Small intestine (tissue), 7 donors: ENCODE results near the gene DTX1. TPM values are rescaled to one million over a fixed set of nuclear protein-coding genes. Genes with fewer than 3 reads are reported as not detected.
A peak's percentile ranks its signal among the peaks of the same experiment; 100 is the strongest.

ENCODE experiments used
- DNase-seq, 2 donors: peaks; one replicate each; pipeline versions ENCODE4 v3.0.0 to v3.0.0-alpha.2; 2013
- FAIRE-seq: peaks from 2 replicates; lab custom pipeline; 2012; peaks lifted over from hg19 to GRCh38; lab: Jason Lieb, UNC
- H3K27ac ChIP-seq, 3 donors: one replicate each; pipeline ENCODE4 v1.5.1; 2013; ENCODE audit warnings: low read length in 2 of 3, mild to moderate bottlenecking in 2 of 3, control low read depth in 1 of 3, inconsistent platforms in 1 of 3, low read depth in 1 of 3, moderate library complexity in 1 of 3
- H3K27me3 ChIP-seq, 3 donors: one replicate each; pipeline ENCODE4 v1.6.1; 2013; ENCODE audit warnings: low read length in 3 of 3, inconsistent platforms in 1 of 3; ENCODE audit not compliant: control insufficient read depth in 3 of 3, insufficient read depth in 3 of 3
- H3K36me3 ChIP-seq, 3 donors: one replicate each; pipeline ENCODE4 v1.6.1; 2013; ENCODE audit warnings: low read length in 3 of 3, inconsistent platforms in 1 of 3, low read depth in 1 of 3, mild to moderate bottlenecking in 1 of 3, moderate library complexity in 1 of 3; ENCODE audit not compliant: control insufficient read depth in 3 of 3, insufficient read depth in 2 of 3
- H3K4me1 ChIP-seq, 3 donors: one replicate each; pipeline ENCODE4 v1.6.1; 2013; ENCODE audit warnings: low read length in 2 of 3, inconsistent platforms in 1 of 3, low read depth in 1 of 3, mild to moderate bottlenecking in 1 of 3, moderate library complexity in 1 of 3; ENCODE audit not compliant: control insufficient read depth in 3 of 3, insufficient read depth in 2 of 3
- H3K4me3 ChIP-seq, 3 donors: one replicate each; pipeline ENCODE4 v1.5.1; 2013; ENCODE audit warnings: low read length in 3 of 3, control low read depth in 1 of 3, inconsistent platforms in 1 of 3, low read depth in 1 of 3, mild to moderate bottlenecking in 1 of 3, moderate library complexity in 1 of 3
- H3K9me3 ChIP-seq, 2 donors: one replicate each; pipeline ENCODE4 v1.6.1; 2013; ENCODE audit warnings: low read depth in 1 of 2, low read length in 1 of 2; ENCODE audit not compliant: control insufficient read depth in 2 of 2, insufficient read depth in 1 of 2
- WGBS, 3 donors: extraction: QIAGEN DNeasy Blood & Tissue Kit; methylation state at CpG; one replicate each; pipeline ENCODE4 v1.1.7; 2013; 5-methylcytosine and 5-hydroxymethylcytosine counted together
- polyA plus RNA-seq, 4 donors: library from polyadenylated mRNA; stranded (reverse) in 3 of 4; unstranded in 1 of 4; fragments of 200-250 nt in 3 of 4; fragments of 120-200 nt in 1 of 4; gene quantifications; one replicate each; pipeline versions ENCODE4 v1.2.1 to v1.2.3, GENCODE V29; 2013
- donor health status: healthy with polysubstance abuse.
- donor health status: control.
- donor health status: control.
- donor health status: Bipolar disorder and iron deficiency.
- donor health status: healthy.

Gene DTX1
- polyA plus RNA-seq, 4 donors, result 0.45 to 4.8 (median 4.2) TPM

GRCh38 chr12:113064395-113065125 lies 8.0 kb downstream of the DTX1 start:
- H3K9me3 ChIP-seq, result no peaks in the 10 kb centered on the region
- no peaks in the 10 kb centered on the region for H3K27me3 ChIP-seq
- DNase-seq (peak in 1 of 2 donors; percentile 49), FAIRE-seq (no peak)
- H3K4me1 ChIP-seq, result no peaks in the 10 kb centered on the region
- 38 to 54% (median 41%) methylated on average over 5 of the region's 5 CpGs for WGBS, 3 donors
- no peaks in the 10 kb centered on the region for H3K36me3 ChIP-seq
- H3K4me3 ChIP-seq, result no peak overlapping the region
- no peak overlapping the region for H3K27ac ChIP-seq

- Histone ChIP-seq H3K27ac (no peak overlapping the region), H3K4me3 (no peak overlapping the region), H3K36me3 (no peaks in the 10 kb centered on the region), H3K27me3 (no peaks in the 10 kb centered on the region), H3K9me3 (no peaks in the 10 kb centered on the region), H3K4me1 (peaks cover 0 to 3% (median 0%) of the 10 kb centered on the region in 3 donors)
- peak in 1 of 2 donors; percentile 21 for DNase-seq
- FAIRE-seq, result no peak
- 27 to 42% (median 34%) methylated on average over 23 to 31 of the region's 31 CpGs for WGBS, 3 donors
Measured at GRCh38 chr12:113065126-113066007, 8.8 kb downstream of the DTX1 start.

- no peaks in the 10 kb centered on the region for H3K9me3 ChIP-seq
- no peak overlapping the region for H3K4me3 ChIP-seq
- H3K4me1 ChIP-seq, result peaks cover 0 to 4% (median 0%) of the 10 kb centered on the region in 3 donors
- 38 to 59% (median 41%) methylated on average over 10 to 13 of the region's 13 CpGs for WGBS, 3 donors
- no peak overlapping the region for H3K27ac ChIP-seq
- H3K36me3 ChIP-seq, result no peaks in the 10 kb centered on the region
- no peak for FAIRE-seq
- peaks cover 0 to 2% (median 0%) of the 10 kb centered on the region in 3 donors for H3K27me3 ChIP-seq
- DNase-seq, result no peak
Measured at GRCh38 chr12:113066813-113067400, 10.4 kb downstream of the DTX1 start.

GRCh38 chr12:113067987-113068935 lies 11.7 kb downstream of the DTX1 start:
- no peaks in the 10 kb centered on the region for H3K9me3 ChIP-seq
- H3K4me1 ChIP-seq, result peaks cover 0 to 4% (median 0%) of the 10 kb centered on the region in 3 donors
- H3K27me3 ChIP-seq, result peaks cover 0 to 3% (median 0%) of the 10 kb centered on the region in 3 donors
- FAIRE-seq (no peak), DNase-seq (no peak)
- H3K4me3 ChIP-seq, result no peak overlapping the region
- 88 to 93% (median 91%) methylated on average over 10 of the region's 10 CpGs for WGBS, 3 donors
- no peaks in the 10 kb centered on the region for H3K36me3 ChIP-seq
- no peak overlapping the region for H3K27ac ChIP-seq

- DNase-seq (no peak), FAIRE-seq (no peak)
- whole genome bisulfite sequencing, 3 donors, result 65 to 94% (median 85%) methylated on average over 5 of the region's 5 CpGs
- no peak overlapping the region for H3K27ac ChIP-seq
- H3K27me3 ChIP-seq, result peaks cover 0 to 3% (median 0%) of the 10 kb centered on the region in 3 donors
- H3K4me3 ChIP-seq, result no peak overlapping the region
- H3K4me1 ChIP-seq, result peaks cover 0 to 4% (median 0%) of the 10 kb centered on the region in 3 donors
- no peaks in the 10 kb centered on the region for H3K9me3 ChIP-seq
- no peaks in the 10 kb centered on the region for H3K36me3 ChIP-seq
Measured at GRCh38 chr12:113069149-113069548, 12.6 kb downstream of the DTX1 start.

GRCh38 chr12:113069751-113070116 lies 13.2 kb downstream of the DTX1 start:
- Histone ChIP-seq H3K4me3 (no peak overlapping the region), H3K4me1 (peaks cover 0 to 4% (median 0%) of the 10 kb centered on the region in 3 donors), H3K36me3 (no peaks in the 10 kb centered on the region), H3K9me3 (no peaks in the 10 kb centered on the region), H3K27ac (peak overlapping the region in 1 of 3 donors; percentile 1), H3K27me3 (peaks cover 0 to 3% (median 0%) of the 10 kb centered on the region in 3 donors)
- 84 to 90% (median 86%) methylated on average over 6 of the region's 6 CpGs for WGBS, 3 donors
- FAIRE-seq (no peak), DNase-seq (no peak)

GRCh38 chr12:113070117-113070906 lies 13.8 kb downstream of the DTX1 start:
- Histone ChIP-seq H3K27ac (peak overlapping the region in 2 of 3 donors; percentile 18 to 24), H3K27me3 (peaks cover 0 to 3% (median 0%) of the 10 kb centered on the region in 3 donors), H3K4me1 (peaks cover 0 to 4% (median 0%) of the 10 kb centered on the region in 3 donors), H3K9me3 (no peaks in the 10 kb centered on the region), H3K36me3 (no peaks in the 10 kb centered on the region), H3K4me3 (no peak overlapping the region)
- DNase-seq (no peak), FAIRE-seq (no peak)
- WGBS, 3 donors, result 55 to 76% (median 69%) methylated on average over 13 to 15 of the region's 15 CpGs
